HG02642 (cell line): ENCODE data around the gene SH3BP2.
A peak's percentile ranks its signal among the peaks of the same experiment; 100 is the strongest.
"Not testable (repeated sequence)": the region's sequence is repeated elsewhere in the genome, so short reads cannot be mapped to it uniquely, and the experiment has no call there.

Experiments
- ATAC-seq: cut with Tn5 transposase; IDR thresholded peaks from one replicate; pipeline ENCODE4 v1.9.1; 2021; ENCODE audit warnings: mild to moderate bottlenecking; ENCODE audit not compliant: unreplicated experiment, poor library complexity

The SH3BP2 gene

GRCh38 chr4:2762048-2762447 is 30.8 kb upstream of the SH3BP2 start:
- ATAC-seq = no peak

GRCh38 chr4:2762486-2763370 is 30.2 kb upstream of the SH3BP2 start:
- not testable (repeated sequence) for ATAC-seq

- no peak for ATAC-seq
These were observed 29.3 kb upstream of the SH3BP2 start for GRCh38 chr4:2763511-2763967.

- no peak for ATAC-seq
These were observed 26.9 kb upstream of the SH3BP2 start for GRCh38 chr4:2765832-2766526.

GRCh38 chr4:2767046-2767704 is 25.7 kb upstream of the SH3BP2 start:
- ATAC-seq = no peak

- ATAC-seq = no peak
These were observed 25.2 kb upstream of the SH3BP2 start for GRCh38 chr4:2767705-2768074.

GRCh38 chr4:2768124-2768523 is 24.8 kb upstream of the SH3BP2 start:
- no peak for ATAC-seq

- no peak for ATAC-seq
These were observed 24.0 kb upstream of the SH3BP2 start for GRCh38 chr4:2768921-2769336.

GRCh38 chr4:2771264-2771663 is 21.6 kb upstream of the SH3BP2 start:
- no peak for ATAC-seq

- ATAC-seq = not testable (repeated sequence)
These were observed 12.2 kb upstream of the SH3BP2 start for GRCh38 chr4:2780643-2781042.

GRCh38 chr4:2781911-2782310 is 11.0 kb upstream of the SH3BP2 start:
- ATAC-seq = no peak

- no peak for ATAC-seq
These were observed 9.1 kb upstream of the SH3BP2 start for GRCh38 chr4:2783790-2784189.

GRCh38 chr4:2785613-2786012 is 7.3 kb upstream of the SH3BP2 start:
- ATAC-seq = no peak

GRCh38 chr4:2786152-2786671 is 6.7 kb upstream of the SH3BP2 start:
- peak; percentile 25 for ATAC-seq

- peak; percentile 1 for ATAC-seq
These were observed 6.1 kb upstream of the SH3BP2 start for GRCh38 chr4:2786794-2787229.

- peak; percentile 70 for ATAC-seq
These were observed 5.4 kb upstream of the SH3BP2 start for GRCh38 chr4:2787230-2788100.

GRCh38 chr4:2788101-2788500 is 4.8 kb upstream of the SH3BP2 start:
- no peak for ATAC-seq

- ATAC-seq = no peak
These were observed 4.3 kb upstream of the SH3BP2 start for GRCh38 chr4:2788532-2789103.

- no peak for ATAC-seq
These were observed 3.5 kb upstream of the SH3BP2 start for GRCh38 chr4:2789351-2789750.
